Measurements from ENCODE around the gene LOXHD1. TPM values are rescaled to one million over a fixed set of nuclear protein-coding genes. Genes with fewer than 3 reads are reported as not detected.

LOXHD1 gene
- total and polyA plus RNA-seq, 9 donors, result 1.3 to 2.6 (median 2.0) TPM

- no peaks in the 10 kb centered on the region for H3K4me1 ChIP-seq (ENCODE audit: control insufficient read depth, insufficient read depth, low read length)
- no peaks in the 10 kb centered on the region for H3K36me3 ChIP-seq (ENCODE audit: control insufficient read depth, insufficient read depth, low read length)
- no peaks in the 10 kb centered on the region for H3K27me3 ChIP-seq (ENCODE audit: control insufficient read depth, insufficient read depth, low read length)
- peaks cover 3% of the 10 kb centered on the region for H3K9me3 ChIP-seq (replicated peaks; ENCODE audit: control insufficient read depth, low read depth, low read length)
- 100% methylated on average over 2 of the region's 2 CpGs for whole genome bisulfite sequencing (ENCODE audit: insufficient coverage)
- DNase-seq, result no peak
- H3K4me3 ChIP-seq (ENCODE audit: low read length), result no peak overlapping the region
- H3K27ac ChIP-seq (ENCODE audit: low read length), result no peak overlapping the region
Measured at GRCh38 chr18:46578987-46579386, 78.0 kb downstream of the LOXHD1 start.

- no peaks in the 10 kb centered on the region for H3K4me1 ChIP-seq (ENCODE audit: control insufficient read depth, insufficient read depth, low read length)
- DNase-seq, result no peak
- H3K36me3 ChIP-seq (ENCODE audit: control insufficient read depth, insufficient read depth, low read length), result no peaks in the 10 kb centered on the region
- no peak overlapping the region for H3K4me3 ChIP-seq (ENCODE audit: low read length)
- no peak overlapping the region for H3K27ac ChIP-seq (ENCODE audit: low read length)
- 85% methylated on average over 5 of the region's 11 CpGs for WGBS (ENCODE audit: insufficient coverage)
- H3K9me3 ChIP-seq (replicated peaks; ENCODE audit: control insufficient read depth, low read depth, low read length), result peaks cover 3% of the 10 kb centered on the region
- no peaks in the 10 kb centered on the region for H3K27me3 ChIP-seq (ENCODE audit: control insufficient read depth, insufficient read depth, low read length)
Measured at GRCh38 chr18:46577546-46577945, 79.5 kb downstream of the LOXHD1 start.

- H3K4me1 ChIP-seq (ENCODE audit: control insufficient read depth, insufficient read depth, low read length), result no peaks in the 10 kb centered on the region
- no peaks in the 10 kb centered on the region for H3K9me3 ChIP-seq (replicated peaks; ENCODE audit: control insufficient read depth, low read depth, low read length)
- H3K4me3 ChIP-seq (ENCODE audit: low read length), result no peak overlapping the region
- no peak overlapping the region for H3K27ac ChIP-seq (ENCODE audit: low read length)
- no peaks in the 10 kb centered on the region for H3K27me3 ChIP-seq (ENCODE audit: control insufficient read depth, insufficient read depth, low read length)
- WGBS (ENCODE audit: insufficient coverage), result 87% methylated on average over 3 of the region's 6 CpGs
- no peak for DNase-seq
- H3K36me3 ChIP-seq (ENCODE audit: control insufficient read depth, insufficient read depth, low read length), result no peaks in the 10 kb centered on the region
Measured at GRCh38 chr18:46575851-46576250, 81.2 kb downstream of the LOXHD1 start.

- DNase-seq, result peak; percentile 3
- H3K4me1 ChIP-seq (ENCODE audit: control insufficient read depth, insufficient read depth, low read length), result no peaks in the 10 kb centered on the region
- no peak overlapping the region for H3K4me3 ChIP-seq (ENCODE audit: low read length)
- no peaks in the 10 kb centered on the region for H3K27me3 ChIP-seq (ENCODE audit: control insufficient read depth, insufficient read depth, low read length)
- no peak overlapping the region for H3K27ac ChIP-seq (ENCODE audit: low read length)
- H3K36me3 ChIP-seq (ENCODE audit: control insufficient read depth, insufficient read depth, low read length), result no peaks in the 10 kb centered on the region
- WGBS (ENCODE audit: insufficient coverage), result 92% methylated on average over 2 of the region's 2 CpGs
- no peaks in the 10 kb centered on the region for H3K9me3 ChIP-seq (replicated peaks; ENCODE audit: control insufficient read depth, low read depth, low read length)
Measured at GRCh38 chr18:46574743-46575115, 82.3 kb downstream of the LOXHD1 start.

- Histone ChIP-seq H3K4me1 (ENCODE audit: control insufficient read depth, insufficient read depth, low read length) (no peaks in the 10 kb centered on the region), H3K27ac (ENCODE audit: low read length) (no peak overlapping the region), H3K4me3 (ENCODE audit: low read length) (no peak overlapping the region), H3K9me3 (replicated peaks; ENCODE audit: control insufficient read depth, low read depth, low read length) (no peaks in the 10 kb centered on the region), H3K27me3 (ENCODE audit: control insufficient read depth, insufficient read depth, low read length) (no peaks in the 10 kb centered on the region), H3K36me3 (ENCODE audit: control insufficient read depth, insufficient read depth, low read length) (no peaks in the 10 kb centered on the region)
- no peak for DNase-seq
- WGBS (ENCODE audit: insufficient coverage), result no CpG with 5 or more reads among the region's 4 CpGs
Measured at GRCh38 chr18:46574000-46574742, 82.8 kb downstream of the LOXHD1 start.

GRCh38 chr18:46573156-46573555 lies 83.9 kb downstream of the LOXHD1 start:
- Histone ChIP-seq H3K27me3 (ENCODE audit: control insufficient read depth, insufficient read depth, low read length) (no peaks in the 10 kb centered on the region), H3K9me3 (replicated peaks; ENCODE audit: control insufficient read depth, low read depth, low read length) (no peaks in the 10 kb centered on the region), H3K36me3 (ENCODE audit: control insufficient read depth, insufficient read depth, low read length) (no peaks in the 10 kb centered on the region), H3K4me1 (ENCODE audit: control insufficient read depth, insufficient read depth, low read length) (no peaks in the 10 kb centered on the region), H3K4me3 (ENCODE audit: low read length) (no peak overlapping the region), H3K27ac (ENCODE audit: low read length) (no peak overlapping the region)
- WGBS (ENCODE audit: insufficient coverage), result 86% methylated on average over 6 of the region's 7 CpGs
- DNase-seq, result no peak

- H3K4me1 ChIP-seq (ENCODE audit: control insufficient read depth, insufficient read depth, low read length), result no peaks in the 10 kb centered on the region
- H3K9me3 ChIP-seq (replicated peaks; ENCODE audit: control insufficient read depth, low read depth, low read length), result no peaks in the 10 kb centered on the region
- DNase-seq, result no peak
- peaks cover 5% of the 10 kb centered on the region for H3K27me3 ChIP-seq (ENCODE audit: control insufficient read depth, insufficient read depth, low read length)
- no peak overlapping the region for H3K4me3 ChIP-seq (ENCODE audit: low read length)
- 50% methylated on average over 1 of the region's 6 CpGs for WGBS (ENCODE audit: insufficient coverage)
- no peaks in the 10 kb centered on the region for H3K36me3 ChIP-seq (ENCODE audit: control insufficient read depth, insufficient read depth, low read length)
- no peak overlapping the region for H3K27ac ChIP-seq (ENCODE audit: low read length)
Measured at GRCh38 chr18:46571756-46572155, 85.3 kb downstream of the LOXHD1 start.

- Histone ChIP-seq H3K4me3 (ENCODE audit: low read length) (no peak overlapping the region), H3K27ac (ENCODE audit: low read length) (no peak overlapping the region), H3K36me3 (ENCODE audit: control insufficient read depth, insufficient read depth, low read length) (no peaks in the 10 kb centered on the region), H3K4me1 (ENCODE audit: control insufficient read depth, insufficient read depth, low read length) (no peaks in the 10 kb centered on the region), H3K9me3 (replicated peaks; ENCODE audit: control insufficient read depth, low read depth, low read length) (no peaks in the 10 kb centered on the region), H3K27me3 (ENCODE audit: control insufficient read depth, insufficient read depth, low read length) (peaks cover 12% of the 10 kb centered on the region)
- WGBS (ENCODE audit: insufficient coverage), result 73% methylated on average over 6 of the region's 6 CpGs
- DNase-seq, result no peak
Measured at GRCh38 chr18:46570666-46571065, 86.4 kb downstream of the LOXHD1 start.

- 61% methylated on average over 2 of the region's 5 CpGs for WGBS (ENCODE audit: insufficient coverage)
- no peak overlapping the region for H3K27ac ChIP-seq (ENCODE audit: low read length)
- no peaks in the 10 kb centered on the region for H3K36me3 ChIP-seq (ENCODE audit: control insufficient read depth, insufficient read depth, low read length)
- no peak overlapping the region for H3K4me3 ChIP-seq (ENCODE audit: low read length)
- H3K4me1 ChIP-seq (ENCODE audit: control insufficient read depth, insufficient read depth, low read length), result no peaks in the 10 kb centered on the region
- peaks cover 12% of the 10 kb centered on the region for H3K27me3 ChIP-seq (ENCODE audit: control insufficient read depth, insufficient read depth, low read length)
- H3K9me3 ChIP-seq (replicated peaks; ENCODE audit: control insufficient read depth, low read depth, low read length), result no peaks in the 10 kb centered on the region
- no peak for DNase-seq
Measured at GRCh38 chr18:46570134-46570533, 86.9 kb downstream of the LOXHD1 start.

GRCh38 chr18:46569211-46569610 lies 87.8 kb downstream of the LOXHD1 start:
- no peak for DNase-seq
- Histone ChIP-seq H3K4me3 (ENCODE audit: low read length) (no peak overlapping the region), H3K36me3 (ENCODE audit: control insufficient read depth, insufficient read depth, low read length) (no peaks in the 10 kb centered on the region), H3K4me1 (ENCODE audit: control insufficient read depth, insufficient read depth, low read length) (no peaks in the 10 kb centered on the region), H3K27ac (ENCODE audit: low read length) (no peak overlapping the region), H3K27me3 (ENCODE audit: control insufficient read depth, insufficient read depth, low read length) (peaks cover 12% of the 10 kb centered on the region), H3K9me3 (replicated peaks; ENCODE audit: control insufficient read depth, low read depth, low read length) (no peaks in the 10 kb centered on the region)
- 70% methylated on average over 6 of the region's 7 CpGs for WGBS (ENCODE audit: insufficient coverage)

- no peak for DNase-seq
- Histone ChIP-seq H3K36me3 (ENCODE audit: control insufficient read depth, insufficient read depth, low read length) (no peaks in the 10 kb centered on the region), H3K4me1 (ENCODE audit: control insufficient read depth, insufficient read depth, low read length) (no peaks in the 10 kb centered on the region), H3K27me3 (ENCODE audit: control insufficient read depth, insufficient read depth, low read length) (peaks cover 12% of the 10 kb centered on the region), H3K9me3 (replicated peaks; ENCODE audit: control insufficient read depth, low read depth, low read length) (no peaks in the 10 kb centered on the region), H3K4me3 (ENCODE audit: low read length) (no peak overlapping the region), H3K27ac (ENCODE audit: low read length) (no peak overlapping the region)
- 42% methylated on average over 2 of the region's 2 CpGs for WGBS (ENCODE audit: insufficient coverage)
Measured at GRCh38 chr18:46567196-46567595, 89.8 kb downstream of the LOXHD1 start.

Measured in muscle of leg (tissue), 11 donors.